Thyroid gland (tissue), 4 donors: Measurements from ENCODE around the gene RBM25.

Source experiments
- CTCF ChIP-seq, 6 experiments: fragments of 200-600 bp in 3 of 6; fragments of 450-650 bp in 3 of 6; sonication (generic) in 3 of 6; IDR thresholded peaks; one replicate each; pipeline ENCODE4 v1.5.1; 2016 to 2019; ENCODE audit warnings: antibody characterized with exemption in 6 of 6, mild to moderate bottlenecking in 2 of 6, inconsistent platforms in 1 of 6, moderate library complexity in 1 of 6
- POLR2A ChIP-seq, 2 donors: fragments of 450-650 bp; IDR thresholded peaks; one replicate each; pipeline ENCODE4 v1.6.1; 2017; ENCODE audit warnings: antibody characterized with exemption in 2 of 2, mild to moderate bottlenecking in 2 of 2, moderate library complexity in 1 of 2

DNA sequence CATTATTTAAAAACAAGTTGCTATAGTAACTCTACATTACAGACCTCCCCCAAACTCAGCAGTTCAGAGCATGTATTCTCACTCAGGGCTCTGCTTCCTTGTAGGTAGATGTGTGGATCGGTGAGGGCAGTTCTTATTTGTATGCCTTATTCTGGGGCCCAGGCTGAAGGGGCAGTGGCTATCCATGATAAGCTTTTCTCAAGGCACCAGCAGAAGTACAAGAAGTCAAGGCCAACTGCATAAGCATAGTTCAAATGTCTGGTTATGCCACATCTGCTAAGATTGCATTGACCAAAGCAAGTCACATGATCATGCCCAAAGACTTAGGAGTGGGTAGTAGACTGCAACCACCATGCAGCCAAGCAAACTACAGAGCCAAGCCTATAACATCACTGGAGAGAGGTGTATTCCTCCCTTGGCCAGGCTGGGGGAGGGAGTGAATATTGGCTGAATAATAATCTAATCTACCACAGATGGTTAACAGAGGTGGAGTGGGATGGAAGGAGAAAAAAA, 82.5 kb downstream of the RBM25 start:
- TF ChIP-seq CTCF (IDR thresholded peaks at IDR 0.05) (no peak), POLR2A (IDR thresholded peaks at IDR 0.05) (no peak)
